ENCODE data around the gene CCNY.

The CCNY gene

GRCh38 chr10:35420827-35421552 lies 84.7 kb downstream of the CCNY start:
- DNase-seq: no peak
- Histone ChIP-seq H3K36me3 (replicated peaks) (no peaks in the 10 kb centered on the region), H3K27me3 (replicated peaks) (no peaks in the 10 kb centered on the region), H3K27ac (peak overlapping the region; percentile 92), H3K4me3 (ENCODE audit: low read depth, low read length) (no peak overlapping the region)
- in situ Hi-C loops (cut with HindIII; ENCODE audit: low pct_ligation_motif_present, low sequenced_read_pairs): no loop called here
- no peak for TF ChIP-seq CTCF (IDR thresholded peaks at IDR 0.05; ENCODE audit: low read depth, low read length, missing control alignments)

GRCh38 chr10:35421553-35422178 lies 85.4 kb downstream of the CCNY start:
- no peaks in the 10 kb centered on the region for H3K36me3 ChIP-seq (replicated peaks)
- no peaks in the 10 kb centered on the region for H3K27me3 ChIP-seq (replicated peaks)
- H3K4me3 ChIP-seq (ENCODE audit: low read depth, low read length): no peak overlapping the region
- peak; percentile 90 for DNase-seq
- in situ Hi-C loops (cut with HindIII; ENCODE audit: low pct_ligation_motif_present, low sequenced_read_pairs): no loop called here
- TF ChIP-seq CTCF (IDR thresholded peaks at IDR 0.05; ENCODE audit: low read depth, low read length, missing control alignments): no peak
- peak overlapping the region; percentile 92 for H3K27ac ChIP-seq

- H3K36me3 ChIP-seq (replicated peaks): no peaks in the 10 kb centered on the region
- DNase-seq: no peak
- TF ChIP-seq CTCF (IDR thresholded peaks at IDR 0.05; ENCODE audit: low read depth, low read length, missing control alignments): no peak
- in situ Hi-C loops (cut with HindIII; ENCODE audit: low pct_ligation_motif_present, low sequenced_read_pairs): no loop called here
- no peaks in the 10 kb centered on the region for H3K27me3 ChIP-seq (replicated peaks)
- peak overlapping the region; percentile 92 for H3K27ac ChIP-seq
- no peak overlapping the region for H3K4me3 ChIP-seq (ENCODE audit: low read depth, low read length)
Measured at GRCh38 chr10:35422228-35422627, 85.9 kb downstream of the CCNY start.

GRCh38 chr10:35423505-35424306 lies 87.4 kb downstream of the CCNY start:
- Histone ChIP-seq H3K36me3 (replicated peaks) (no peaks in the 10 kb centered on the region), H3K27me3 (replicated peaks) (no peaks in the 10 kb centered on the region), H3K4me3 (ENCODE audit: low read depth, low read length) (no peak overlapping the region), H3K27ac (peak overlapping the region; percentile 41)
- peak; percentile 68 for DNase-seq
- peak; percentile 32 for TF ChIP-seq CTCF (IDR thresholded peaks at IDR 0.05; ENCODE audit: low read depth, low read length, missing control alignments)
- in situ Hi-C loops (cut with HindIII; ENCODE audit: low pct_ligation_motif_present, low sequenced_read_pairs): no loop called here

GRCh38 chr10:35424680-35425285 lies 88.5 kb downstream of the CCNY start:
- Histone ChIP-seq H3K27ac (no peak overlapping the region), H3K36me3 (replicated peaks) (no peaks in the 10 kb centered on the region), H3K4me3 (ENCODE audit: low read depth, low read length) (no peak overlapping the region), H3K27me3 (replicated peaks) (no peaks in the 10 kb centered on the region)
- TF ChIP-seq CTCF (IDR thresholded peaks at IDR 0.05; ENCODE audit: low read depth, low read length, missing control alignments): no peak
- in situ Hi-C loops (cut with HindIII; ENCODE audit: low pct_ligation_motif_present, low sequenced_read_pairs): no loop called here
- no peak for DNase-seq

All from brain microvascular endothelial cell (primary cell).